GM23248 (cell line): Measurements from ENCODE around the gene ZNRF4.

Experiments used
- EZH2 ChIP-seq: fragments of 200-600 bp; sonication (generic); IDR thresholded peaks from 2 replicates; pipeline ENCODE4 v1.6.1; 2018; ENCODE audit warnings: antibody characterized with exemption, mild to moderate bottlenecking; ENCODE audit not compliant: insufficient read depth, poor library complexity, severe bottlenecking
- EZH2phosphoT487 ChIP-seq: fragments of 200-600 bp; sonication (generic); IDR thresholded peaks from 2 replicates; pipeline ENCODE4 v1.6.1; 2018; ENCODE audit warnings: antibody characterized with exemption, moderate library complexity, mild to moderate bottlenecking, low read depth; ENCODE audit not compliant: insufficient read depth

DNA sequence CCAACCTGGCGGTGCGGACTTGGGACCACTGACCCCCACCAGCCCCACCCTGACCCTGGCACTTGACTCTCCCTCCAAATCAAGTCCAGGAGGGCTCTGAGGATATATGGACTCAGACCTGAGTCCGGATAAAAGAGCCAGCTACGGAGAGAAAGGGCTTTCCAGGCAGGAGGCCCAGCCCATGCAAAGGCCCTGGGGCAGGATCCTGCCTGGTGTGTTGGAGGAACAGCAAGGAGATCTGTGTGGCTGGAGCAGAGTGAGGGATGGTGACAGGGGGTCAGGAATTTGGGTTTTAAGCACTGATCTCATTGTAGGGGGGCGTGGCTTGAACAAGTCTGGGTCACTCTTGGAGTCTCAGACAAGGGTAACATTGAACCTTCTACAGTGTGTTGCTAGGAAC lies 474 bp upstream of the ZNRF4 start:
- TF ChIP-seq EZH2phosphoT487 (no peak), EZH2 (no peak)
